Subcutaneous abdominal adipose tissue (tissue), 5 donors: ENCODE measurements around the gene ZDHHC11.
"Not testable (repeated sequence)": the region's sequence is repeated elsewhere in the genome, so short reads cannot be mapped to it uniquely, and the experiment has no call there.

ENCODE experiments used
- H3K27ac ChIP-seq: one replicate; pipeline ENCODE4 v1.7.0; 2013; ENCODE audit warnings: low read depth, mild to moderate bottlenecking, inconsistent platforms, low read length, moderate library complexity
- H3K27me3 ChIP-seq, 5 donors: one replicate each; pipeline ENCODE4 v1.7.0; 2013; ENCODE audit warnings: low read length in 5 of 5, inconsistent platforms in 1 of 5; ENCODE audit not compliant: control insufficient read depth in 5 of 5, insufficient read depth in 4 of 5
- H3K36me3 ChIP-seq, 5 donors: one replicate each; pipeline ENCODE4 v1.7.0; 2013; ENCODE audit warnings: low read length in 5 of 5; ENCODE audit not compliant: control insufficient read depth in 5 of 5, insufficient read depth in 5 of 5
- H3K4me1 ChIP-seq, 5 donors: one replicate each; pipeline ENCODE4 v1.7.0; 2013; ENCODE audit warnings: low read length in 5 of 5, mild to moderate bottlenecking in 3 of 5, moderate library complexity in 1 of 5; ENCODE audit not compliant: control insufficient read depth in 5 of 5, insufficient read depth in 5 of 5
- H3K4me3 ChIP-seq, 5 donors: one replicate each; pipeline ENCODE4 v1.7.0; 2013; ENCODE audit warnings: low read length in 5 of 5, low read depth in 1 of 5
- H3K9ac ChIP-seq, 5 donors: one replicate each; pipeline ENCODE4 v1.7.0; 2013; ENCODE audit warnings: low read length in 5 of 5, mild to moderate bottlenecking in 4 of 5, moderate library complexity in 3 of 5
- H3K9me3 ChIP-seq, 5 donors: one replicate each; pipeline ENCODE4 v1.7.0; 2013; ENCODE audit warnings: low read length in 5 of 5; ENCODE audit not compliant: control insufficient read depth in 5 of 5
- donor health status: healthy.
- donor health status: healthy.
- donor health status: healthy.
- donor health status: healthy.
- donor health status: healthy.

ZDHHC11 gene

GRCh38 chr5:860506-861150, 9.8 kb upstream of the ZDHHC11 start:
- Histone ChIP-seq H3K36me3 (peaks cover 0 to 54% (median 33%) of the 10 kb centered on the region in 5 donors), H3K9ac (no peak overlapping the region), H3K4me1 (peaks cover 0 to 10% (median 2%) of the 10 kb centered on the region in 5 donors), H3K27ac (no peak overlapping the region), H3K4me3 (no peak overlapping the region), H3K27me3 (peaks cover 0 to 2% (median 0%) of the 10 kb centered on the region in 5 donors), H3K9me3 (no peaks in the 10 kb centered on the region)

DNA sequence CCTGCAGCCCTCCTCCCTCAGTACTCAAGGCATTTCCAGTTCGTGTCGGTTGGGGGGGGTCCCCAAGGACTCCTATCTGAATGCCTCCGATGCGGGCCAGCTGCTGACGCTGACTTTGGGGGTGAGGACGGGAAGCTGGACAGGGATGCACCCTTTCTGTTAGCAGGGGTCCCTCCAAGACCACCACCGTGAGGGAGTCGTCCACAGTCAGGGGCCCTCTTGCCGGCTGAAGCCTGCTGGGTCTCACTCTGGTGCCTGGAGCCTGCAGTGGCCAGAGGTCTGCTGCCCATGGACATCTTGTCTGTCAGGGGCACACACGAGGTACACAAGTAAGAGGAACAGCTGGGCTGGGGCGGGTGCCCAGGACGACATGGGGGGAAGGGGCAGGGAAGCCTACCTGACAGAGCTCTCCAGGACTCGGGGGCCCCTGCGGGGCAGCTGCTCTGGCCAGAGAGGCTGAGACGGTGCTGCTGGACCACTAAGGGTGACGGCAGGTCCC, 9.1 kb upstream of the ZDHHC11 start:
- Histone ChIP-seq H3K4me1 (peaks cover 0 to 5% (median 0%) of the 10 kb centered on the region in 5 donors), H3K36me3 (peaks cover 0 to 46% (median 26%) of the 10 kb centered on the region in 5 donors), H3K9me3 (no peaks in the 10 kb centered on the region), H3K4me3 (no peak overlapping the region), H3K27me3 (peaks cover 0 to 2% (median 0%) of the 10 kb centered on the region in 5 donors), H3K27ac (no peak overlapping the region), H3K9ac (no peak overlapping the region)

DNA sequence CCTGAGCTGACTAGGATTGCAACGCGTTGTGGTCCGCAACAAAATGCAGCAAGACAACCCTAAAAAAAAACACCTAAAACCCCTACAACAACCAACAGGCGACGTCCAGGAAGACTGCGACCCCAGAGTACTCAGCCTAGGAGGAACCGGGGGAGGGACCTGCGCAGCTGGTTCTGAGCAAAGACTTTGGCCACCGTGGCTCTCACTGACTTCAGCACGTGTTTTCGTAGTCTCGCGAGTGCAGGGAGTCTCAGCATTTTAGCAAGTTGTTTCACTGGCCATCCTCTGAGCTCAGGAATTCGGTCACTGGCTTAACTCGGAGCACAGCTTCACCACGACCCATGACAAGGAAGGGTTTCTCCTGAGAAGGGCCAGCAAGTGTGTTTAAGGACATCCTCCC, 8.6 kb upstream of the ZDHHC11 start:
- no peaks in the 10 kb centered on the region for H3K9me3 ChIP-seq
- no peak overlapping the region for H3K4me3 ChIP-seq
- H3K4me1 ChIP-seq, result peaks cover 0 to under 1% (median 0%) of the 10 kb centered on the region in 5 donors
- peaks cover 0 to 2% (median 0%) of the 10 kb centered on the region in 5 donors for H3K27me3 ChIP-seq
- H3K36me3 ChIP-seq, result peaks cover 0 to 42% (median 21%) of the 10 kb centered on the region in 5 donors
- H3K27ac ChIP-seq, result no peak overlapping the region
- no peak overlapping the region for H3K9ac ChIP-seq

DNA sequence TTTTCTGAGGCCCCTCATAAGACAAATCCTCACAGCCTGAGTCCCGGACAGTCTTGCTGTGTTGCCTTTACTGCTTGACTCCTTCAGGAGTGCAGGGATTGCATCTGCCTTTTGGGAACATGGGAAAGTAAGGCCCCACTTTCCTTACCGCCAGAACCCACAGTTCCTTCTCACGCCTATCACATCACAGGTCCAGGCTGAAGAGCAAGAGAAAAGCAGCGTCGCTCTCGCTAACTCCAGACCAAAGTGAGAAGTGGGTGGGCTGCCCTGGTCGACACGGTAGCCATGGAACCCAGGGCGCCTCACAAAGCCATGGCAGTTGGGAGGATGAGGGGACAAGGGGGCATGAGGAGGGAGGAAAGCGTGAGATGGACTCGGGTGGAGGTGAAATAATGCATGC, 7.9 kb upstream of the ZDHHC11 start:
- Histone ChIP-seq H3K36me3 (peaks cover 0 to 35% (median 14%) of the 10 kb centered on the region in 5 donors), H3K27ac (no peak overlapping the region), H3K27me3 (peaks cover 0 to 2% (median 0%) of the 10 kb centered on the region in 5 donors), H3K4me3 (no peak overlapping the region), H3K9me3 (no peaks in the 10 kb centered on the region), H3K4me1 (no peaks in the 10 kb centered on the region), H3K9ac (no peak overlapping the region)

DNA sequence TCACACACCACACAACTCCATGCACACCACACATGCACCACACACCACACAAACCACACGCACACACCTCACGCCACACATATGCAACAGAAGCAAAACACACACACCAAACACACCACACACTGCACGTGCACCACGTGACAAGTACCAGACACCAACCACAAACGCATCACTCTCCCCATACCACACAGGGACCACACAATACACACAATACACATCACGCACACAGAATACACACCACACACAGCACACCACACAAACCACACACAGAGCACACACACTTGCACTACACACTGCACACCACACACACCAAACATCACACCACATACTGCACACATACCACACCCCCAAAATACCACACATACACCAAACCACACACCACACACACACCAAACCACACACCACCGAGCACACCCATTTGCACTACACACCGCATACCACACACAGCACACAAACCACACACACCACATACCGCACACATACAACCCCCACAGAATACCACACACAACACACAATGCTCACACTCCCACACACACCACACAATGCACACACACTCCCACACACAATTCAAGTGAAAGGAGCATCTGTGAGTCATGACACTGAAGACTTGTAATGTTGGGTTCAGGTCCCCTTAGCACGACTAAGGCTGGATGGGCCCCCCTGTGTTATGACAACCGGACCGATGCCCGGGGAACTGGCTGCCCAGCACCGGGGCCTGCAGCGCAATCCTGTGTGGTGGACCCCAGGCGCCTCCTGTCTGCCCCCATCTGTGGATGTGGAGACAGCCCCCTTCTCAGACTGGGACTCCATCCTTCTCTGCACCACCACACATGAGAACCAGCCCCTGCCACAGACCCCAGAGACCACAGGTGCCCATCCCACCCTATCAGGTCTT, 6.0 kb upstream of the ZDHHC11 start:
- H3K27ac ChIP-seq, result no peak overlapping the region
- peaks cover 2 to 15% (median 11%) of the 10 kb centered on the region in 5 donors for H3K27me3 ChIP-seq
- H3K9me3 ChIP-seq, result no peaks in the 10 kb centered on the region
- H3K4me1 ChIP-seq, result no peaks in the 10 kb centered on the region
- H3K4me3 ChIP-seq, result no peak overlapping the region
- peaks cover 0 to 16% (median 0%) of the 10 kb centered on the region in 5 donors for H3K36me3 ChIP-seq
- H3K9ac ChIP-seq, result no peak overlapping the region

DNA sequence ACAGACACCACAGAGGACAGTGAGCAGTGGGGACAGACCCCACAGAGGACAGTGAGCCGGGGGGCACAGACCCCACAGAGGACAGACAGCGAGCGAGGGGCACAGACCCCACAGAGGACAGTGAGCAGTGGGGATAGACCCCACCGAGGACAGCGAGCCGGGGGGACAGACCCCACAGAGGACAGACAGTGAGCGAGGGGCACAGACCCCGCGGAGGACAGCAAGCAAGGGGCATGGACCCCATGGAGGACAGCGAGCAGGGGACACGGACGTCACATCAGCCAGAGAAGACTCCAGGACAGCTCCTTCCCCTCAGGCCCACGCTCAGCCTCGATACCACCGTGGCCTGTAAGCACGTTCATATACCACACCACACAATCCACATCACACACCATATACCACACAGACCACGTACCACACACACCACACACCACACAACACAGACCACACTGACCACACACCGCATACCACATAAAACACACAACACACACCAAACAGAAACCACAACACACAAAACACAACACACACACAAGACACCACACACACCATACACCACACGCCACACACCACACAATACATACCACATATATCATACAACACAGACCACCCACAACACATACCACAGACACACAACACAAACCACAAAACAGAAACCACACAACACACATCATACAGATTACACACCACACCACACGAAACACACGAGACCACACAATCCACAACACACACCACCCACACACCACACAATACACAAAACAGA, 5.2 kb upstream of the ZDHHC11 start:
- H3K9me3 ChIP-seq, result no peaks in the 10 kb centered on the region
- peaks cover 2 to 18% (median 13%) of the 10 kb centered on the region in 5 donors for H3K27me3 ChIP-seq
- no peak overlapping the region for H3K4me3 ChIP-seq
- peaks cover 0 to 15% (median 0%) of the 10 kb centered on the region in 5 donors for H3K36me3 ChIP-seq
- H3K27ac ChIP-seq, result no peak overlapping the region
- H3K4me1 ChIP-seq, result peaks cover 0 to 1% (median 0%) of the 10 kb centered on the region in 5 donors
- H3K9ac ChIP-seq, result no peak overlapping the region

DNA sequence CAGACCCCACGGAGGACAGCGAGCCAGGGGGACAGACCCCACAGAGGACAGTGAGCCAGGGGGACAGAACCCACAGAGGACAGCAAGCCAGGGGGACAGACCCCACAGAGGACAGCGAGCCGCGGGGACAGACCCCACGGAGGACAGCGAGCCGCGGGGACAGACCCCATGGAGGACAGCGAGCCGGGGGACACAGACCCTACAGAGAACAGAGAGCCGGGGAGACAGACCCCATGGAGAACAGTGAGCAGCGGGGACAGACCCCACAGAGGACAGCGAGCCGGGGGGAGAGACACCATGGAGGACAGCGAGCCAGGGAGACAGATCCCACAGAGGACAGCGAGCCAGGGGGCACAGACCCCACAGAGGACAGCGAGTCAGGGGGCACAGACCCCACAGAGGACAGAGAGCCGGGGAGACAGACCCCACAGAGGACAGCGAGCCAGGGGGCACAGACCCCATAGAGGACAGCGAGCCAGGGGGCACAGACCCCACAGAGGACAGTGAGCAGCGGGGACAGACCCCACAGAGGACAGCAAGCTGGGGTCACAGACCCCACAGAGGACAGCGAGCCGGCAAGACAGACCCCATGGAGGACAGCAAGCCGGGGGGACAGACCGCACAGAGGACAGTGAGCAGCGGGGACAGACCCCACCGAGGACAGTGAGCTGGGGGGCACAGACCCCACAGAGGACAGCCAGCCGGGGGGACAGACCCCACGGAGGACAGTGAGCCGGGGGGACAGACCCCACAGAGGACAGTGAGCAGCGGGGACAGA, 4.4 kb upstream of the ZDHHC11 start:
- H3K9me3 ChIP-seq, result no peaks in the 10 kb centered on the region
- H3K27me3 ChIP-seq, result peaks cover 2 to 25% (median 17%) of the 10 kb centered on the region in 5 donors
- no peak overlapping the region for H3K9ac ChIP-seq
- H3K36me3 ChIP-seq, result peaks cover 0 to 12% (median 0%) of the 10 kb centered on the region in 5 donors
- peaks cover 0 to 9% (median 6%) of the 10 kb centered on the region in 5 donors for H3K4me1 ChIP-seq
- H3K27ac ChIP-seq, result no peak overlapping the region
- H3K4me3 ChIP-seq, result no peak overlapping the region

DNA sequence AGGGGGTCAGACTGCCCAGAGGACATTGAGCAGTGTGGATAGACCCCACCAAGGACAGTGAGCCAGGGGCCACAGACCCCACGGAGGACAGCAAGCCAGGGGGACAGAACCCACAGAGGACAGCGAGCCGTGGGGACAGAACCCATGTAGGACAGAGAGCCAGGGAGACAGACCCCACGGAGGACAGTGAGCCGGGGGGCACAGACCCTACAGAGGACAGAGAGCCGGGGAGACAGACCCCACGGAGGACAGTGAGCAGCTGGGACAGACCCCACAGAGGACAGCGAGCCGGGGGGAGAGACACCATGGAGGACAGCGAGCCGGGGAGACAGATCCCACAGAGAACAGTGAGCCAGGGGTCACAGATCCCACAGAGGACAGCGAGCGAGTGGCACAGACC, 3.4 kb upstream of the ZDHHC11 start:
- Histone ChIP-seq H3K9ac (no peak overlapping the region), H3K9me3 (no peaks in the 10 kb centered on the region), H3K27ac (no peak overlapping the region), H3K4me3 (no peak overlapping the region), H3K27me3 (peaks cover 8 to 30% (median 23%) of the 10 kb centered on the region in 5 donors), H3K4me1 (peaks cover 0 to 18% (median 11%) of the 10 kb centered on the region in 5 donors), H3K36me3 (peaks cover 0 to 6% (median 0%) of the 10 kb centered on the region in 5 donors)

DNA sequence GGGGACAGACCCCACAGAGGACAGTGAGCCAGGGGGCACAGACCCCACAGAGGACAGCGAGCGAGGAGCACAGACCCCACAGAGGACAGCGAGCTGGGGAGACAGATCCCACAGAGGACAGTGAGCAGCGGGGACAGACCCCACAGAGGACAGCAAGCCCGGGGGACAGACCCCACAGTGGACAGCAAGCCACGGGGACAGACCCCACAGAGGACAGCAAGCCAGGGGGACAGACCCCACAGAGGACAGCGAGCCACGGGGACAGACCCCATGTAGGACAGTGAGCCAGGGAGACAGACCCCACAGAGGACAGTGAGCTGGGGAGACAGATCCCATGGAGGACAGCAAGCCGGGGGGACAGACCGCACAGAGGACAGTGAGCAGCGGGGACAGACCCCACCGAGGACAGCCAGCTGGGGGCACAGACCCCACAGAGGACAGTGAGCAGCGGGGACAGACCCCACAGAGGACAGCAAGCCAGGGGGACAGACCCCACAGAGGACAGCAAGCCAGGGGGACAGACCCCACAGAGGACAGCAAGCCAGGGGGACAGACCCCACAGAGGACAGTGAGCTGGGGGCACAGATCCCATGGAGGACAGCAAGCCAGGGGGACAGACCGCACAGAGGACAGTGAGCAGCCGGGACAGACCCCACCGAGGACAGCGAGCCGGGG, 2.8 kb upstream of the ZDHHC11 start:
- not testable (repeated sequence) for H3K27ac ChIP-seq, H3K9ac ChIP-seq, H3K36me3 ChIP-seq, H3K9me3 ChIP-seq, H3K4me3 ChIP-seq
- Histone ChIP-seq H3K27me3 (peaks cover 8 to 30% (median 23%) of the 10 kb centered on the region in 5 donors), H3K4me1 (peaks cover 0 to 18% (median 11%) of the 10 kb centered on the region in 5 donors)
